22Rv1 (cell line): Measurements from ENCODE around the gene HK1.

Experiments used
- H3K27ac ChIP-seq: fragments of 450-650 bp; 2 replicates; pipeline ENCODE4 v1.5.1; 2017
- CTCF ChIP-seq: fragments of 450-650 bp; IDR thresholded peaks from 2 replicates; pipeline ENCODE4 v1.5.1; 2017; ENCODE audit warnings: mild to moderate bottlenecking
- ZFX ChIP-seq: fragments of 450-650 bp; IDR thresholded peaks from 2 replicates; pipeline ENCODE4 v1.6.1; 2017; ENCODE audit warnings: antibody characterized with exemption, borderline replicate concordance

HK1 gene

GRCh38 chr10:69331161-69331560 lies 52.9 kb downstream of the HK1 start:
- no peak overlapping the region for H3K27ac ChIP-seq
- TF ChIP-seq ZFX (no peak), CTCF (no peak)

GRCh38 chr10:69332278-69333010 lies 54.1 kb downstream of the HK1 start:
- H3K27ac ChIP-seq = peak overlapping the region; percentile 67
- no peak for TF ChIP-seq ZFX
- TF ChIP-seq CTCF = no peak

GRCh38 chr10:69333205-69333604 lies 54.9 kb downstream of the HK1 start:
- TF ChIP-seq ZFX = no peak
- peak; percentile 17; the same call in 1 of the 2 replicates for TF ChIP-seq CTCF
- peak overlapping the region; percentile 67 for H3K27ac ChIP-seq

GRCh38 chr10:69333865-69334301 lies 55.6 kb downstream of the HK1 start:
- peak overlapping the region; percentile 67 for H3K27ac ChIP-seq

GRCh38 chr10:69334302-69335062 lies 56.2 kb downstream of the HK1 start:
- TF ChIP-seq CTCF = no peak
- no peak for TF ChIP-seq ZFX
- peak overlapping the region; percentile 67; the same call in 1 of the 2 replicates for H3K27ac ChIP-seq

GRCh38 chr10:69335063-69335587 lies 56.8 kb downstream of the HK1 start:
- no peak for TF ChIP-seq CTCF
- no peak for TF ChIP-seq ZFX
- H3K27ac ChIP-seq = no peak overlapping the region

GRCh38 chr10:69335613-69336012 lies 57.3 kb downstream of the HK1 start:
- no peak overlapping the region for H3K27ac ChIP-seq
- TF ChIP-seq ZFX = no peak
- no peak for TF ChIP-seq CTCF
